CMK (cell line): ENCODE results near the gene KLHDC8A.
"Not testable (repeated sequence)": the region's sequence is repeated elsewhere in the genome, so short reads cannot be mapped to it uniquely, and the experiment has no call there.

ENCODE experiments used
- DNase-seq: peaks from one replicate; pipeline ENCODE4 v3.0.0-alpha.2; 2010; ENCODE audit warnings: low read depth

Gene KLHDC8A

GRCh38 chr1:205371871-205372660 lies 15.3 kb upstream of the KLHDC8A start:
- no peak for DNase-seq

- no peak for DNase-seq
Measured at GRCh38 chr1:205370780-205371179, 14.1 kb upstream of the KLHDC8A start.

GRCh38 chr1:205369701-205370123 lies 13.0 kb upstream of the KLHDC8A start:
- DNase-seq, result no peak

- DNase-seq, result no peak
Measured at GRCh38 chr1:205368478-205368877, 11.8 kb upstream of the KLHDC8A start.

- no peak for DNase-seq
Measured at GRCh38 chr1:205365945-205366463, 9.3 kb upstream of the KLHDC8A start.

- DNase-seq, result not testable (repeated sequence)
Measured at GRCh38 chr1:205365086-205365485, 8.4 kb upstream of the KLHDC8A start.

- no peak for DNase-seq
Measured at GRCh38 chr1:205360891-205361290, 4.2 kb upstream of the KLHDC8A start.

GRCh38 chr1:205359771-205360565 lies 3.2 kb upstream of the KLHDC8A start:
- DNase-seq, result no peak

GRCh38 chr1:205358579-205358978 lies 1.9 kb upstream of the KLHDC8A start:
- no peak for DNase-seq

- no peak for DNase-seq
Measured at GRCh38 chr1:205357567-205357966, 845 bp upstream of the KLHDC8A start.

- no peak for DNase-seq
Measured at GRCh38 chr1:205355075-205355453, 1.7 kb downstream of the KLHDC8A start.

GRCh38 chr1:205354259-205355074 lies 2.3 kb downstream of the KLHDC8A start:
- DNase-seq, result peak; percentile 36

- DNase-seq, result no peak
Measured at GRCh38 chr1:205353612-205354011, 3.1 kb downstream of the KLHDC8A start.

- DNase-seq, result no peak
Measured at GRCh38 chr1:205353191-205353590, 3.5 kb downstream of the KLHDC8A start.

GRCh38 chr1:205351984-205352713 lies 4.6 kb downstream of the KLHDC8A start:
- no peak for DNase-seq

GRCh38 chr1:205350691-205351141 lies 6.0 kb downstream of the KLHDC8A start:
- DNase-seq, result no peak

- no peak for DNase-seq
Measured at GRCh38 chr1:205350124-205350523, 6.6 kb downstream of the KLHDC8A start.

GRCh38 chr1:205348554-205349487 lies 7.9 kb downstream of the KLHDC8A start:
- no peak for DNase-seq

- DNase-seq, result no peak
Measured at GRCh38 chr1:205346956-205347574, 9.7 kb downstream of the KLHDC8A start.

- DNase-seq, result no peak
Measured at GRCh38 chr1:205345761-205346160, 11.0 kb downstream of the KLHDC8A start.
